SHP77 treated with DMSO at 0.1 percent for 48 hours (cell line): ENCODE results near the gene ADGRL1.
"Not testable (repeated sequence)": the region's sequence is repeated elsewhere in the genome, so short reads cannot be mapped to it uniquely, and the experiment has no call there.

Source experiments
- DNase-seq: peaks from one replicate; lab custom pipeline; 2025; lab: John Stamatoyannopoulos, UW

The ADGRL1 gene

DNA sequence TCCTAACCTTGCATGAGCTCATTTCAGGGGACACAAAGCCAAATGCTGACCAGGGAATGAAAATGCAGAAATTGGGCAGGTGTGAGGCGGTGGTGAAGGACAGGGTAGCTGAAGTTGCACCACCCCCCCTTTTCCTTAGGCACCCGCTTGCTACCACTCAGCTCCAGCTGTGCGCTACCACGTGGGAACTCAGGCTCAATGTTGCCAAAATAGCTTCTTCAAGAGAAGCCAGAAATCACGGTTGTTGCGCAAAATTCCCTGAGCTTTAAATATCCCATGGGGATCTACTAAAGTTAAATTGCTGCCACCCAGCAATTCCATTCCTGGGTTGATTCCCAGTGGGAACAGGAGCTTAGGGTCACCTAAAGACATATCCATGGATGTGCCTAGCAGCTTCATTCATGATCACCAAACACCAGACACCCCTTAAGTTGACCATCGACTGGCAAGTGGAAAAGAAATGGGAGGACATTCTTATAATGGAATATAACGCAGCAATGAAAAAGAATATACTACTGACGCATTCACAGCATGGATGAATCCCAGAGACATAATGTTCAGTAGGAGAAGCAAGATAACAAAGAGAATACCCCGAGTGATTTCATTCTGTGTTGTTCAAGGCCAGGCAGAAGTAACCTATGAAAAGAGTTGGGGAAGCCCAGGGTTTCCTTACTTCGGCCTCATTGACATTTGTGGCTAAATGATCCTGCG, 12.8 kb upstream of the ADGRL1 start:
- DNase-seq, result no peak

DNA sequence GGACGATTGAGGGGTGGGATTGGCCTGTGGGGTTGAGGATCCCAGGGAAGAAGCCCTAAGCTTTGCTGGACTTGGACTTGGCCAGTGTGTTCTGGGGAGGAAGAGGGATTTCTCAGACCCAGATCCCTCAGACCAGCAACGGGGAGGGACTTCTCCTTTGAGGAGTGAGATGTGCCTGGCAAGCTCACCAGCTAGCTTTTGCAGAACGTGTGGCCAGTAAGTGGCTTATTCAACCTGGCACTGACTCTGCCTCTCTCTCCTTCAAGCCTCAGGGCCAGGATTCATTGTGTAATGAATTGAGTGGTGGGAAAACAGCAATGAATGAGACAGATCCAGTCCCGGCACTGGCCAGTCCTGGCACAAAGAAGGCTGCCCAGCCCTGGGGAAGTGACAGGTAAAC, 11.9 kb upstream of the ADGRL1 start:
- not testable (repeated sequence) for DNase-seq

DNA sequence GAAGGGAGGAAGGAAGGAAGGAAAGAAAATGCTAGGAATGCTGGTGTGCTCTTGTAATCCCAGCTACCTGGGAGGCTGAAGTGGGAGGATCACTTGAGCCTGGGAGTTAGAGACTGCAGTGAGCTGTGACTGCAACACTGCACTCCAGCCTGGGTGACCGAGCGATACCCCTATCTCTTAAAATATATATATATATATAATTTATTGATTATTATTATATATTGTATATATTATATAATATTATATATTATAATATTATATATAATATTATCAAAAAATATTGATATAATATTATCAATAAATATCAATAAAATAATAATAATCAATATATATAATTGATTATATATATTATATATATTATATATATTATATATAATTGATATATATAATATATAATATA, 8.6 kb upstream of the ADGRL1 start:
- DNase-seq, result no peak

GRCh38 chr19:14210182-14210581, 4.2 kb upstream of the ADGRL1 start:
- not testable (repeated sequence) for DNase-seq

- not testable (repeated sequence) for DNase-seq
Observed at GRCh38 chr19:14209401-14209800, 3.4 kb upstream of the ADGRL1 start.

GRCh38 chr19:14208496-14208895, 2.5 kb upstream of the ADGRL1 start:
- DNase-seq, result not testable (repeated sequence)

DNA sequence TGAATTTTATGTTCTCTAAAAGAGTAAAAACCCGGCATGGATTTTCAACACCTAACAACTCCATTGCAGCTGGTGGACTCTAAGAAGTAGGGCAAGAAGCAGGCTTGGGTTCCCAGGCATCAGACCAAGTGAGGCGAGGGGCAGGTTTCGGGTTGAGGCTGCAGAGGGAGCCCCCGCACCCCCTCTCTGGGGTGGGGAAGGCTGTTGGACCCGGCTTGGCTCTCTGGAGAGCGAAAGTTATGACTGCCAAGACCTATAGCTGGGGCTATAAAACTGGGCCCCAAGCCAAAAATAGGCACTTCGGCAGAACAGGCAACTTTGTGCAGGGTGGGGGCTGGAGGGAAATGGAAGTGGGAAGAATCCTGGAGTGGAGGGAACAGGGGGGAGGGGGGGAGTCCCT, 1.8 kb upstream of the ADGRL1 start:
- not testable (repeated sequence) for DNase-seq

- DNase-seq, result peak; percentile 89
Observed at GRCh38 chr19:14206737-14207726, 1.1 kb upstream of the ADGRL1 start.

GRCh38 chr19:14206308-14206707, 339 bp upstream of the ADGRL1 start:
- not testable (repeated sequence) for DNase-seq

- not testable (repeated sequence) for DNase-seq
Observed at GRCh38 chr19:14204676-14205451, 1.1 kb downstream of the ADGRL1 start.

DNA sequence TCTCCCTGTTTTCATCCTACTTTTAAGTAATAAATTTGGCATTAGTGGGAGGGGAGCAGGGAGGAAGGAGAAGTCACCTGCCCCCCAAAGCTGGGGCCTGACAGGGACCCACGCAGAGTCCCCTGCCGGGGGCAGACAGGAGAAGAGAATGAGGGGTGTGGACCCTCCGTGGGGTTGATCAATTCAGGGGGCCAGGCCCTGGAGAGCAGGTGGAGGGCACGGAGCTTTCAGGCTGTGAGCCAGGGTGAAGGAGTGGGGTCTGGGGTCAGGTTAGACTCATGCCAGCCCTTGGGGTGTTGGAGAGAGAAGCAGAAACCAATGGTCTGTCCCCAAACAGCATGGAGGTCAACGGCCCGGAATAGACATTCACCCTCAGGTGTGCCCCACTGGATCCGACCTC, 1.8 kb downstream of the ADGRL1 start:
- not testable (repeated sequence) for DNase-seq

DNA sequence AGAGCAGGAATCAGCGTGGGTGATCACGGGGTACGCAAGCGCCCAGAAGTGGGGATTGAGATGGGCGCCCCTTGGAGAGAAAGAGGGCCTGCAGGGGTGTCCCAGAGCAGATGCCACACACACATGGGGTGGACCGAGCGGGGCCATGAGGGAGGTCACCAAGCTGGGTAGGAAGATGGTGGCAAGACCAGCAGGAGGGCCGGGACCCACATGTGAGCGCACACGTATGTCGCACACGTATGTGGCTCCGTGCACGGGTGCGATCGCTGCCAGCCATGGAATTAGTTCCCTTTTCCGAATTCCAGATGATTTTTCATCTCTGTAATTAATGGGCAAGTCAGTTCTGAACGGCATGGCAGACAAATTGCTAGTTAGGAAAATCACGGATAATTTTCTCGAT, 2.2 kb downstream of the ADGRL1 start:
- DNase-seq, result not testable (repeated sequence)

DNA sequence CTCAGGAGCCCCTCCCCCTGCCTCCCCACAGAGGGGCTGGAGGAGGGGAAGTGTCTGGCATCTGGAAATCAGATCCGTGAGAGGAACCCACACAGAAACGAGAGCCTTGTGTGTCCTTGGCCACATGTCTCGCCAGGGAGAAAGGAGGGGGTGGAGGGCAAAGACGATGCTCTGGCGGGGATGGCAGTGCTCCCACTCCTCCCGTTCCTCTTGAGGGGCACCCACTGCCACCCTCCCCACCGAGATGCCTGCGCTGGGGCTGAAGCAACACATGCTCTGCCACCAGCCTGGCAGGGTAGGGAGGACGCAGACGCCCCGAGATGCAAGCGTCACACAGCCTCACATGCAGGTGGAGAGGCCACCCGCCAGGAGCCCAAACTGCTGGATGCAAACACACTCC, 2.8 kb downstream of the ADGRL1 start:
- no peak for DNase-seq

DNA sequence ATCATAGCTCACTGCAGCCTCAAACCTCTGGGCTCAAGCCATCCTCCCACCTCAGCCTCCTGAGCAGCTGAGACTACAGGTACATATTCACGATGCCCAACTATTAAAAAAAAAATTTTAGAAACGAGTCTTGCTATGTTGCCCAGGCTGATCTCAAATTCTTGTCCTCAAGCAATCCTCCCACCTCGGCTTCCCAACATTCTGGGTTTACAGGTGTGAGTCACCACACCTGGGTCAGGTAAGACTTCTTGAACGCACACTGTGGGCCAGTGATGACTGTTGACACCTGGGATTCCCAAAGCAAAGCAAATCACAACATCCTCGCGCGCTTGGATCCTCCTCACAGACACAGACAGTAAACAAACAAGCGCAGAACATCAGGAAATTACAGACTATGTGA, 4.5 kb downstream of the ADGRL1 start:
- DNase-seq, result not testable (repeated sequence)

- not testable (repeated sequence) for DNase-seq
Observed at GRCh38 chr19:14200147-14200841, 5.7 kb downstream of the ADGRL1 start.

GRCh38 chr19:14198384-14199376, 7.3 kb downstream of the ADGRL1 start:
- DNase-seq, result no peak

DNA sequence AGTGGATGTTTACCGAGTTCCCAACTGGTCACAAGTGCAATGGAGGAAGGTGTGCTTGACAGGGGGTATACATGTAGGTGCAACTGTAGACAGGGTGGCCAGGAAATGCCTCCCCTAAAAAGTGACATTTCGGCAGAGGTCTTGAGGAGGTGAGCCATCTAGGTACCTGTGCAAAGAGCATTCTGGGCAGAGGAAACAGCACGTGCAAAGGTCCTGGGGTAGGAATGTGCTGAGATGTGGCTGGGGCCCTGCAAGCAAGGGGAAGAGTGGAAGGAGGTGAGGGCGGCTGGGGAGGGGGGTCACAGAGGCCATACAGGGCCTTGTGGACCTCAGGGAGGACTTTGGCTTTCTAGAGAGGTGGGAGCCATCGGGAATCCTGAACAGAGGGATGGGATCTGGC, 8.1 kb downstream of the ADGRL1 start:
- DNase-seq, result no peak

GRCh38 chr19:14197288-14197687, 8.7 kb downstream of the ADGRL1 start:
- not testable (repeated sequence) for DNase-seq

DNA sequence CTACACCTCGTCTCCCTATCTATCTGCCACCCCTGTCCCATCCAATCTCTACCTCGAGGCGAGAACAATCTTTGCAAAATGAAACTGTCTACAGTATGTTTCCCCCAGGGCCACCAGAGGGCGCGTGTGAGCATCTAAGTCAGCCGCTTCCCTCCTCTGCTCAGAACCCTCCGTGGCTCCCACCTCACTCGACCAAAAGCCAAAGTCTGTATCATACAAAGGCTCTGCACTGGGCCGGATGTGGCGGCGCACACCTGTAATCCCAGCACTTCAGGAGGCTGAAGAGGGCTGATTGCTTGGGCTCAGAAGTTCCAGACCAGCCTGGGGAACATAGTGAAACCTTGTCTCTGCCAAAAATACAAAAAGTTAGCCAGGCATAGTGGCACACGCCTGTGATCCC, 9.9 kb downstream of the ADGRL1 start:
- DNase-seq, result not testable (repeated sequence)

DNA sequence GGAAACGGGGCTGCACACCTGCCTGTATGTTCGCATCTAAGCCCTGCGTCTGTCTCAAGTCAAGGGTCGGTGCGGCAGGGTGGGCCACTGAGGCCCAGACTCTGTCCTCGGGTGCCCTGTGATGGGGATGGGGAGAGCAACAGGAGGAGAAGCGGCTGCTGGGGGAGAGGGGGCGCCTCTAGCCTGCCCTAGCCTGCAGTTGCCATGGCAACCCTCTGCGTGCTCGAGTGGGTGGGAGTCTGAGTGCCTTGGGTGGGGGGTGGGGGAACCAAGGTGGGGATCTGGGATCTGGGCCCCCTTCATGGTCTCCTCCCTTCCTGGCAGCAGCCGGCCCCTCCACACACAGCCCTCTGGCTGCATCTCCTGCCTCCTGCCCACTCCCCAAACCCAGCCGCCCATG, 10.8 kb downstream of the ADGRL1 start:
- DNase-seq, result not testable (repeated sequence)
